Measurements from ENCODE around the gene GPSM3.
A peak's percentile ranks its signal among the peaks of the same experiment; 100 is the strongest.
"Not testable (repeated sequence)": the region's sequence is repeated elsewhere in the genome, so short reads cannot be mapped to it uniquely, and the experiment has no call there.

The GPSM3 gene

DNA sequence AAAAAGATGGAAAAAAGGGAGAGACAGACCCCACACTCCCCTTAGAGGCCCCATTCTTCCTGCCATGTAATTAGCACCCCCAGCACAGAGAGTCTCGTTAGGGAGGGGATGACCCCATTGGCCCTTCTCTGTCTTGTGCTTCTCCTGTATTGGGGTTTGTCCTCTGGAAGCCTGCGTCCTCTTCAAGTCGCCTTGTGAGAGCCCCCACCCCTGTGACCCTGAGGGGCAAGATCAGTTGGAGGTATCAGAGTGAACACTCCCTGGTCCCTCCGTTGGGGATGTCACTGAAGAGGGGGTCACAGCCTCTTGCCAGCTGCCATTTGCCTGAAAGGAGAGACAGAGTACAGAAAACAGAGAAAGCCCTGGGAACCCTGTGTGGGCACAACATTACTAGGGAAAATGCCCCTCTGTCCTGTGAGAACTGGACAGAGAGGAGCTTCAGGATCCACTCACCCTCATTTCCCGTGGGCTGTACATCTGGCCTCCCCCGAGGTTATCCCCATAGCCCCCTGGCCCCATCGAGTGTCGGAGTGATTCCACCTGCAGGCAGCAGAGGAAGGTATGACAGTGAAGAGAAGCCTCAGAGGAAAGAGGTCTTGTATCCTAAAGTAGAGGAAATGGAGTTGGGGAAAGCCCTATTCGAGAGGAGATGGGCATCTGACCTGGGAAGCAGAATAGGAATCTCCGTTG lies 6.1 kb downstream of the GPSM3 start:
- not testable (repeated sequence) for DNase-seq

DNA sequence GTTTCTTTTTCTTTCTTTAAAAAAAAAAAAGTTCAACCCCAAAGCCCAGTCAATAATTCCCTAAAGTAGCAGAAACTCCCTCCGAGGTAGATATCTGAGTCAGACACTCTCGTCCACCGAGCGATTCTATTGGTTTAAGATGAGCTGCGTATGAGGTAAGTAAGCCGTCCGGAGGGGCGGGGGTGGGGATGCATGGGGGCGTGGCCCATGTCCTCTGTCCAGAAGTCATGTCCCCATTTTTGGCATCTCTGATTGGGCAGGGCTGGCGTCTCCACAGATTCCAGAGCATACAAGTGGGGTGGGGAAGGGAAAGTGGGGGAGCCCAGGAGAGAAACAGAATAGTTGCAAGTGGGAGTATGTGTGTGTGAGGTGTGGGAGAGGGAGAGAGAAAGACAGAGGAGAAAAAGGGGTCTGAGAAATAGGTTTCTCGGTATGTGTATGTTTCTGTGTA lies 6.7 kb downstream of the GPSM3 start:
- peak; percentile 63 for DNase-seq

DNA sequence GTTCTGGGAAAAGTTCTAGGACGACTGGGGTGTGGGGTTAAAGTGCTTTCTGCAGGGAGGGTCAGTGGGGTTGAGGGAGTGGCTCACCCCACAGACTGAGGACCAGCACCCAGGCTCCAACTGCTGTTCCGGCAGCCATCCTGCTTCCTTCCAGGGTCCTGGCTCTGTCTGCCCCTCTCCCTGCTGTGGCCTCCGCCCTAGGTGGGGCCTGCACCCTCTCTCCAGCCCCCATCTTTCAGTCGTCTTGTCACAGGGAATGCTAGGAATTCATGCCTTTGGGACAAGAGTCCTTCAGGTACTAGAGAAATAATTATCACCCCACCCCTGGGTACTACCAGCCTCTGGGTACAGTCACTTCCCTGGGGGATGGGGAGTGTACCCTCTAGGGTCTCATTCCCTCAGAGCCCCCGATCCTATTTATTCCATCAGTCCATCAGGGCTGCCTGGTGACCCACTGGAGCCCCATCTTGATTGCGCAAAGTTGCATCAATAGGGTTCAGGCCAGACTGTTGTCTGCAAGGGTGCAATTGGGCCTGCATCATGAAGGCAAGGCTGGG lies 8.3 kb downstream of the GPSM3 start, which contains the start of gene AGER:
Gene AGER, minus strand, starts transcription at position 170 of the 557 bp plus-strand sequence. Its CDS starts 31 bp downstream, at position 139.
- no peak for DNase-seq

DNA sequence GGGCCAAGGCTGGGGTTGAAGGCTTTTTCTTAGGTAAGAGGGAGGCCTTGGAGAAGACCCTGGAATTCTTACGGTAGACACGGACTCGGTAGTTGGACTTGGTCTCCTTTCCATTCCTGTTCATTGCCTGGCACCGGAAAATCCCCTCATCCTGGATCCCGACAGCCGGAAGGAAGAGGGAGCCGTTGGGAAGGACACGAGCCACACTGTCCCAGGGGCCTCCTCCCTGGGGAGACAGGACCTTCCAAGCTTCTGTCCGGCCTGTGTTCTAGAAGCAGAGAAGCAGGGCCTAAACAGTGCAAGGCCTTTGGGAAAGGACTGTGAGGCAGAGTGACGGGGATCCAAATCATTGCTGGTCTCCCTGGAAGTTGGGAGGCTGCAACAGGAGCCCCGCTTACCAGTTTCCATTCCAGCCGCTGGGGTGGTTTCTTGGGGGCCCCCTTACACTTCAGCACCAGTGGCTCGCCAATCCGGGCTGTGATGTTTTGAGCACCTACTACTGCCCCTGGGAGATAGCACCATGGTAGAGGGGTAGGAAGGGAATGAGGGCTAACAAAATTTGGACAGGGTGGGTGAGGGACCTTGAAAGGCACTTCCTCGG lies 8.9 kb downstream of the GPSM3 start:
- no peak for DNase-seq

DNA sequence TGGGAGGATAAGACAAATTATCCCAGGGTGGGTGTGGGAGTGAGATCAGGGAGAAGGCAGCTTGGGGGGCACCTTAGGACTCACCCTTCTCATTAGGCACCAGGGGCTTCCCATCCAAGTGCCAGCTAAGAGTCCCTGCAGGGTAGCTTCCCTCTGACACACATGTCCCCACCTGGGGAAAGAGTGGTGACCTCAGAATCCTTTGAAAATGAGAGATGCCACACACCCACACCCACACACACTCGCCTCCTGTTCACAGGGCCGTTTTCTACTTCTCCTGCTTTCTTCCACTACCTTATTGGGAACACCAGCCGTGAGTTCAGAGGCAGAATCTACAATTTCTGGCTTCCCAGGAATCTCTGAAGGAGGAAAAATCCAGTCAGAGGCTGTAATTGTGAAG lies 9.4 kb downstream of the GPSM3 start:
- no peak for DNase-seq

DNA sequence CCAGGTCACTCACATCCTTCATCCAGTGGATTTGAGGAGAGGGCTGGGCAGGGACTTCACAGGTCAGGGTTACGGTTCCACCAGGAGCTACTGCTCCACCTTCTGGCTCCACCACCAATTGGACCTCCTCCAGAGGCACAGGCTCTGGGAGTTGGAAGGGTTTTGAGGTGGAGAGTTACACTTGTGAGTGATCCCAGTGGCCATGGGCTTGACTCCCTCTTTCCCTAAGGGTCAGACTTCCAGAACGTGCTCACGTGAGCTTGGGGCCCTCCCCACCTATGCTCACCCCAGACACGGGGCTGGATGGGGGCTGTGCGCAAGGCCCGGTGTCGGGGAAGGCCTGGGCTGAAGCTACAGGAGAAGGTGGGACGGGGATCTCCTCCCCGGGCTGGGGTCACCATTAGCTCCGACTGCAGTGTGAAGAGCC lies 9.9 kb downstream of the GPSM3 start:
- no peak for DNase-seq

DNA sequence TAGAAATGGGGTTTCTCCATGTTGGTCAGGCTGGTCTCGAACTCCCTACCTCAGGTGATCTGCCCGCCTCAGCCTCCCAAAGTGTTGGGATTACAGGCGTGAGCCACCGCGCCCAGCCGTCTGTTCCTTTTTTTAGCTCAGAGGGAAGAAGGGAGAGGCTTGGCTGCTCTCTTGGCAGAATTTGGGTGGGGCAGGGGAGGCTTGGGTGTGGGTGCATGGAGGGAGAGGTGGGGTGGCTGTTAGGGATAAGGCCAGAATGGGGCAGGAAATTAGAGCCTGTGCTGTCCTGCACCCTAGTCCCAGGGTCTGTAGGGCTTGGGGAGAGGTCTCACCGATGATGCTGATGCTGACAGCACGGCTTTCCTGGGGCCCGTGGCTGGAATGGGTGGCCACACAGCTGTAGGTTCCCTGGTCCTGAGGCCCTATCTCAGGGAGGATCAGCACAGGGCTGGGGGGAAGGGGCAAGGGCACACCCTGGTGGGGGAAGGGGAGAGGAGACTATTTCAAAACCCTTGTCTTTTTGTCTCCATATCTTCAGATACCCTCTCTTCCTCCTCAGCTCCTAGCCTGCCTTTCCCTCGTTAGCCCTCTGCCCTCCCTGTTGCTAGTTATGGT lies 10.4 kb downstream of the GPSM3 start:
- no peak for DNase-seq

DNA sequence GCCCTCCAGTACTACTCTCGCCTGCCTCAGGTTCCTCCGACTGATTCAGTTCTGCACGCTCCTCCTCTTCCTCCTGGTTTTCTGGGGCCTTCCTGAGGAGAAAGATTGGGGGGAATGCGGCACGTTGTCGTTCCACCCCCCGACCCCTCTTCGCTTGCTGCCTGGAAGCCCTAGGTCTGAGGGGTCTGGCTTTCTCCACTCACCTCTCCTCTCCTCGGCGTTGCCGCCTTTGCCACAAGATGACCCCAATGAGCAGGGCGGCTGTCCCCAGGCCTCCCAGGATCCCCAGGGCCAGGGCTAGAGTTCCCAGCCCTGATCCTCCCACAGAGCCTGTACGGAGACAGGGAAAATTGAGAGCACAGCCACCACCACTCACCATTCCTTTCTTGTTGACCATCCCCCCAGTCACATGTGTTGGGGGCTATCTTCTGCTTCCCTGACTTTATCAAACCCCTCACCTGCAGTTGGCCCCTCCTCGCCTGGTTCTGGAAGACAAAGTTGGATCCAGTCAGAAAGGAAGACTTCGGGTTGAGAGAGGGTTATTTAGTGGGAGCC lies 11.2 kb downstream of the GPSM3 start:
- no peak for DNase-seq

DNA sequence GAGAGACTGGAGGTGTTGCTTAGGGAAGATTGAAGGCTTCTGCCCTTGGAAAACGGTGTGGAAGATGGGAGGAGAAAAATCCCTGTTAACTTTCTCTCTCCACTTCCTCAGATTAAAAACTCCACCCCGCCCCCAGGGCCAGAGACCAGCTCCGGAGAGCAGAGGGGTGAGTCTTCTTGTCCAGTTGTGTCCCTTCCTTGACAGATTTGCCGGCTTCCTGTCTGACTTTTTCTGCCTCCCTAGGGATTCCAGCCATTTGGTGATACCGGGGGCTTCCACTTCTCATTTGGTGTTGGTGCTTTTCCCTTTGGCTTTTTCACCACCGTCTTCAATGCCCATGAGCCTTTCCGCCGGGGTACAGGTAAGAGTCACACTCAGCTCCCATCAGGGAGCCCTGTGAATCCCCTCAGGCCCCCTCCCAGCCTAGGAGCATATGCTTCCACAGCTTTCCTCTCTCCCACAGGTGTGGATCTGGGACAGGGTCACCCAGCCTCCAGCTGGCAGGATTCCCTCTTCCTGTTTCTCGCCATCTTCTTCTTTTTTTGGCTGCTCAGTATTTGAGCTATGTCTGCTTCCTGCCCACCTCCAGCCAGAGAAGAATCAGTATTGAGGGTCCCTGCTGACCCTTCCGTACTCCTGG lies 12.6 kb downstream of the GPSM3 start:
- DNase-seq: no peak

DNA sequence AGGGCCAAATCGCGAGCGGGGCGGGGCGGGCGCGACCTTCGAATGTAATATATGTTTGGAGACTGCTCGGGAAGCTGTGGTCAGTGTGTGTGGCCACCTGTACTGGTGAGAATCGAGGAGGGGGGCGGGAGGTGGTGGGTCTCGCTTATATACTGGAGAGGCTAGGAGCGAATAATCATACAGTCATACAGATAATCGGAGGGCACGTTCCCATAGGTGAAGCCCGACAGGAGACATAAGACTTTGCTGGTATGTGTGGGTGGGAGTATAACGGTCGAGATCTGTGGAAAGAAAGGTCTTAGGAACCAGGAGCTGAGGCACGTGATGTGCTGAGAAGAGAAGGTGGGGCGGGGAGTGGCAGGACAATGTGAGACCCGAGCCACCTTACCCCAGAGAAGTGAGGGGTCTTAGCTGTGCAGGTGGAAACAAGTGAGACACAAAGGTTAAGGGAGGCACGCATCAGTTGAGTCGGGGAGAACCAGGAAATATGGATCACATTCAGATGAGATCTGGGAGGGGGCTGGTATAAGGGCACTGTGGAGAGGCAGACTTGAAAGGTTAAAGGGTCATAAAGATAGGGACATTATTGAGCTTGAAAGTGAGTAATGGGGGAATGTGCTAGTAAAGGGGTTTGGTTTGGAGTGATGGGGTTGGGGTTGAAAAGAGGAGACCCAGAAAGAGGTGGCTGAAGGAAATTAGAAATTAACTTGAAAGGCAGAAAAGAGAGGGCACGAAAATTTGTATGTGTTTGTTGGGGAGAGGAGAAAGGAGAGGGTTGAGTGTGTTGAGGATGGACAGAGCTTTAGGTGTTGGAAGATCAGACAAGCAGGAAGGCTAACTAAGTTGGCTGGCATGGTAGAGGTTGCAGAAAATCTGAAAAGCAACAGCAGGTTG lies 13.6 kb downstream of the GPSM3 start:
- no peak for DNase-seq

DNA sequence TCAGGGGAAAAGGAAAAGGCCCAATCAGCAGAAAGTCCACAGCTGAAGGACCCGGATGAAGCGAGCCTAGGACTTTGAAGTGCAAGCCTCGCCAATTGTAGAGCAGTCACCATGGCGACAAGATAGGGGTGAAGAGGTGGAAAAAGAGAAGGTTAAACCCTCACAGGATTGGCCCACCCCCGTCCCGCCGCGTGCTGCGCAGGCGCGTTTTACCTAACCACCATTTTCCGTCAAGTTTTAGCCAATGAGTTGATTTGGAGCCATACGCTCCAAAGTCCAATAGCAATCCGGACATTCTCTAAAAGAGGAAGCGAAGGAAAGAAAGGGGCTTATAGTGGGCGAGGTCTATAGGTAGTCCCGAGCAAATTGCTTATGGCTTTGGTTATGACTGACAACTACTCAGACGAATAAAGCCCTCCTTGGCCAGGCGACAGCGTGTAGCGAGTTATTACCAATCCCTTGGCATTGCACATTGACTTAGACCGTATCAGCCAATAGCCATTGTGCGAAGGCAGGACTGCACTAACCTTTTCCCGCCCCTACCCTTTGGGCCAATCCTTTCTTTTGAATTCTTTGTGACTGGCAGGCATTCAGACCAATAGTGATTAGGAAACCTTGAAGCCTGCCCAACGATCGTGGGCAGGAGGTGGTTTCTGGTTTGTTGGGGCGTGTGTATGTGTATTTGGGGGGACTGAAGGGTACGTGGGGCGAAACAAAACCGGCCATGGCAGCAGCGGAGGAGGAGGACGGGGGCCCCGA lies 14.5 kb downstream of the GPSM3 start, which contains the start of gene RNF5:
Gene RNF5, plus strand, starts transcription at position 618 of the 759 bp plus-strand sequence. Its CDS starts 107 bp downstream, at position 725.
- peak; percentile 96 for DNase-seq

DNA sequence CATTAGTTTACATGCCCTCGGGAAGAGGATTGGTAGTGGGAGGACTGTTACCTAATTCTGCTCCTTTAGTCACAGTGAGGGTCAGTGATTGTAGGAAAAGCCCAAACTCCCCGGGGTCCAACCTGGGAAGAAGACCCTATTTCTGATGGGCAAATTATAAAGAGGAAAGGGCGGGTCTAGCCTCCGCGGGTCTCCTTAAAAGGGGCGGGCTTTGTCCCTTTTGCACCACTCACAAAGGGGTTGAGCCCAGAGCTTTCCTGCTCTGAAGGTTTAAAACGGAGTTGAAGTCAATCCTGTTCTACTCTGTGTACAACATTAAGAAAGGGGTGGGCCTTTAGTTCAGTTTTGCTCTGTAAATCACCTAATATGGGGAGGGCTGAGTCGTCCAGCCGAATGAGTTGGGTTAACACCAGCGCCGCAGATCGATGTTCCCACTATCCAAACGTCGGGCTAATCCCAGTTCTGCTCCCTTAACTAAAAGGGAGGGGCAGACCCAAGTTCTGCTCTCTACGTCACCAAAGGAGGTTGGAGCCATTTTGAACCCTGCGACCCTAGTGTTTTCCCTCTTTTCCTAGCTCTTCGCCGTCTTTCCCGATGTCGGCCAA lies 15.2 kb downstream of the GPSM3 start:
- DNase-seq: peak; percentile 57

DNA sequence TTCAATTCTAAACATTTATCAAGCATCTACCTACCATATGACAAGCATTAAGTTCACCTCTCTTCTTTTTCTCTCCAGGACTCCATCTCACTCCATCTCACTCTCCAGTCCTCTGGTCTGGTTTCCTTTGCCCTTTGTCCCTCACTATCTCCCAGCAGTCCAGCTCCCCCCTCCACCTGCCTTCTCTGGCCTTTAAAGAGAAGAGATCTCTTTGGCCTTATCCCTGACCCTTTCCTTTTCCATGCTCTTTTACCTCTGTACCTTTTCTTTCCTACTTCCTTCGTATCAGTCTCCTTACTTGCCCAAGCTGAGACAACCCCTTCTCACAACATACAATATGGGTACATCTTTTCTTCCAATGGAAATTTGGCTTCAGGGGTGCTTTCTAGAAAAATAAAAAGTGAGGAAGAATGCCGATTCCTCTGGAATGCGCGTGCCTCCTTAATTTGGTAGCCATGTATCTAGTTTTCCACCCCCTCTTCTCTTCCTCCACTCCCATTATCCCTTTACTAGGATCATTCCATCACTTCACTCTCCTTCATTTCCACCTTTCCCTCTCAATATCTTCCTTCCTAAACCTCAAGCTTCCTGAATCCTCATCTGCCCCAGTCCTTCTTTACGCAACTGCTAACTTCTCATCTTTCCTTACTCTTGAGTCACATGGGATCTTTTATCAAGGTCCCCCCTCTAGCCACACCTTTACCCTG lies 15.8 kb downstream of the GPSM3 start:
- DNase-seq: no peak

DNA sequence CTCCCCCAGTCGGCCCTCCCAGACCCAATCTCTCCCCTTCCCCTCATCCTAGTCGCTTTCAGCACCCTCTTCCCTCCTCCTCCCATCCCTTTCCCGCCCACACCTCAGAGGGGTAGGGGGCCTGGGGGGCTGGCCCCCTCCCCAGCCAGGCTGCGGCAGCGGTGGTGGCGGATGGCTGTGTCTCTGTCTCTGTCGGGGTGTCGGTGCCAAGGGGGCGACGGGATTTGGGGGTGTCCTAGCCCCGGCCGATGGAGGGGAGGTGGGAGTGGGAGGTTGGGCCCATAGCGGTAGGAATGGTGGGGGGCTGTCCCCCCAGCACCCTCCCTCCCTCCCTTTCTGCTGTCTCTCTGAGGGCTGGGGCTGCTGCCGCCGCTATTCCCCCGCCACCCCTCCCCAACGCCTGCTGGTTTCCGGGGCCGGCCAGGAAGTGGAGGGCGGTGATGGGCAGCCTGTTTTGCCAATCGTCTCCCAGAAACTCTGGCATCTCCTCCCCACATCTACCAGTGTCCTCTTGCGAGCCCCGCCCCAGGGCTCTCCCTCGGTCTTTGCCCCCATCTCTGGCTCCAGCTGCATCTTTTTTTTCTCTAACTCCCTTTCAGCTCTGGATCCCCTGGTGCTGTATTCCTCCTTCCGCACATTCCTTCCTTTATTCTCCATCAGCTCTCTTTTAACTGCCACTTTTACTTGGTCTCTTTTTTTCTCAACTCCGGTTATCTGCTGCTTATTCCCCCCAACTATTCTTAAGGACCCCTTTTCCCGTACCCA lies 16.6 kb downstream of the GPSM3 start, which contains the start of gene AGPAT1:
Gene AGPAT1, minus strand, starts transcription at position 374 of the 765 bp plus-strand sequence. CDS start 4,588 bp downstream, outside the sequence.
- DNase-seq: peak; percentile 96

DNA sequence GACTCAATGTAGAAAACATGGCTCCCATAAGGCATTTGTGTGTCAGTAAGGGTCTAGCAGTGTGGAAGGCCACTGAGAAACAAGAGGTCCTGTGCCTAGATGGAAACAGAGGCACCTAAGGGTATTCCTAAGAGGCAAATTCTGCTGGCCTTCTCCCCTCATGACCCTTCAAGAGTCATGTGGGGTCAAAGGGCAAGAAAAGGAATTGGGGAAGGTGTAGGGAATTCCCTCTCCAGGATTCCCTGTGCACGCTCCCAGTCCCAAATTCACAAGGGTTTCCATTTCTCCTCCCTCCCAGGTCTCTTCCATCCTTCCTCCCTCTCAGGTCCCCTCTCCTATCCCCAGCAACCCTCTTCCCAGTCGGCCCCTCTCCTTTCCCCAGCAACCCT lies 17.1 kb downstream of the GPSM3 start:
- no peak for DNase-seq

DNA sequence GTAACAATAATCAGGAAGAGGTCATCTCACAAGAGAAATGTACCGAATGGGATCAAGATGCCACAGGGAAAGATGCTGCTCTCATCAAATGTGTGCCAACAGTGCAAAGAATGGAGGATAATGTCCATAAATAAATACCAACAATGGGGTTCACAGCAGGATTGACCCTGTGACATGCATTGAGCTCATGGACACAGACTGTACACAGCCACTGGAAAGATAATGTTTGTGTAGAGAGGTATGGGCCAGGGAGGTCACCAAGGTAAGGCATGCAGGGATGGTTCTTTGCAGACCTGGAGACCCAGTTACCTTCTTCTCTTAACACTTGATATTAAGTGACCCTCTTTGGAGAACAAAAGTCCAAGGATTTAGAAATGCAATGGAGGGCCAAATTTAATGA lies 18.0 kb downstream of the GPSM3 start:
- no peak for DNase-seq

DNA sequence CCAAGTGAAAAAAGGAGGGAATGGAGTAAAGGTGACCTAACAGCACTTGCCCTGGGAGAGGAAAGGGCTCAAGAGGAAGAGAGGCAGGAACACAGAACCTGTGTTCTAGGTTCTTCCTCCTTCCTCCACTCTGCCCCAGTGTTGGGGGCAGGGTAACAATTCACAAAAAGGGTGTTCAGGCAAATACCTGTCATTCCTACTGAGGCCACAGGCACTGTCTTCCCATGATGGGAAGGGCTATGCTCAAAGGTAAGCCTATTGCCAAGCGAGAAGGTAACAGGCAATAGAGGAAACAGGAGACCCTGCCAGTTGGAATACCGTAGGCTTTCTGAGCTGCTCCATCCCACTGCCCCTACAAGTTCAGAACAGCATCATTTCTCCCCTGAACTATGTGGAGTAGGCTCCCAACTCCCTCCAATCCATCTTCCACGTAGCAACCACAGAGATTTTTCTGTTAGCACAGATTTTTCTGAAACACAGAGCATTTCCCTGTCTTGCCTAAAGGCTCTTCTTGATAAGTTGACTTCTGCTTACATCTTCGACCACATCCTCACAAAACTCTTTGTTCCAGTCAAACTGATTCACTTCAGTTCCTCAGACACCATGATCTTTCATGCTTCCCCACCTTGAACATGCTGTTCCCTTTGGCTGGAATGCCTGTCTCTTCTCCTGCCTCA lies 19.3 kb downstream of the GPSM3 start:
- no peak for DNase-seq

DNA sequence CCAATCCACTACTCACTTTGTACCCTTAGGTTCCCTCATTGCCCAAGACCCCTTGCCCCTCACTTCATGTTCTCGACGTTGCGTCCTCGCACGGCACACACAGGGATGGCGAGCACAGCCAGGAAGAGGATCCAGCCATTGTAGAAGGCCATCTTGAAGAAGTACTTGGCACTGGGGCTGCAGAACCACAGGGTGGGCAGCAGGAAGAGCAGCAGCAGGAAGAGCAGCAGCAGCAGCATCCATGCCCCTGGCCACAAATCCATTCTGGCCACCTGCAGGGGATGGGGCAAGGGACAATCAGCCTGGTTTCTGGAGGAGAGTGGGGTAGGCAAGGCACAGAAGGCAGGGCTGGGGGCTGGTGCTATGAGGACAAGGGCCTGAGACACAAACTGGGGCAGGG lies 21.2 kb downstream of the GPSM3 start:
- no peak for DNase-seq
